WTC11 (cell line): ENCODE results near the gene ZC2HC1C. TPM values are rescaled to one million over a fixed set of nuclear protein-coding genes. Genes with fewer than 3 reads are reported as not detected.
"Not testable (repeated sequence)": the region's sequence is repeated elsewhere in the genome, so short reads cannot be mapped to it uniquely, and the experiment has no call there.

Experiments used
- ATAC-seq: fragments of 200-7000 bp; cut with Tn5 transposase; 2 replicates; pipeline ENCODE4 v1.10.0; 2021; ENCODE audit warnings: mild to moderate bottlenecking, moderate library complexity
- CTCF ChIA-PET: fragments of 300-600 bp; sonication (Branson Sonifier 250); formaldehyde crosslinking; loops from one replicate; lab custom pipeline; 2021; ENCODE audit warnings: antibody characterized with exemption; lab: Charles Lee
- POLR2A ChIA-PET: fragments of 350-600 bp; sonication (Branson Sonifier 250); formaldehyde crosslinking; loops from one replicate; lab custom pipeline; 2021; ENCODE audit warnings: antibody characterized with exemption; lab: Charles Lee
- DNase-seq: peaks from one replicate; pipeline ENCODE4 v3.0.0; 2021; ENCODE audit warnings: low spot score
- H3K27ac Mint-ChIP-seq: 2 replicates; pipeline ENCODE4 v1.8.0; 2021; ENCODE audit warnings: mixed read lengths
- H3K27me3 Mint-ChIP-seq: 2 replicates; pipeline ENCODE4 v1.8.0; 2021; ENCODE audit warnings: low read depth, mild to moderate bottlenecking, moderate library complexity, mixed read lengths
- H3K36me3 Mint-ChIP-seq: 2 replicates; pipeline ENCODE4 v1.8.0; 2021; ENCODE audit warnings: mixed read lengths
- H3K4me1 Mint-ChIP-seq: 2 replicates; pipeline ENCODE4 v1.8.0; 2022; ENCODE audit warnings: mixed read lengths
- H3K4me3 Mint-ChIP-seq: 2 replicates; pipeline ENCODE4 v1.8.0; 2021; ENCODE audit warnings: mild to moderate bottlenecking, moderate library complexity, mixed read lengths
- H3K9me3 Mint-ChIP-seq: 2 replicates; pipeline ENCODE4 v1.8.0; 2021; ENCODE audit warnings: mixed read lengths
- CBFB ChIP-seq: sonication (generic); formaldehyde crosslinking; IDR thresholded peaks from 2 replicates; pipeline ENCODE4 v1.8.1; 2022; ENCODE audit warnings: mild to moderate bottlenecking, low read depth, missing genetic modification reagents
- CTCF ChIP-seq: fragments of 200-600 bp; IDR thresholded peaks from 2 replicates; pipeline ENCODE4 v1.8.0; 2022; ENCODE audit warnings: antibody characterized with exemption
- E2F4 ChIP-seq: sonication (generic); formaldehyde crosslinking; IDR thresholded peaks from 2 replicates; pipeline ENCODE4 v1.8.1; 2022; ENCODE audit warnings: low read depth, mild to moderate bottlenecking, moderate library complexity, missing genetic modification reagents, borderline replicate concordance
- HMGA2 ChIP-seq: fragments of 250-450 bp; sonication (Bioruptor Pico); IDR thresholded peaks from 2 replicates; pipeline ENCODE4 v1.4.0; 2021; ENCODE audit warnings: mild to moderate bottlenecking, moderate library complexity
- HMGXB4 ChIP-seq: sonication (generic); formaldehyde crosslinking; IDR thresholded peaks from 2 replicates; pipeline ENCODE4 v1.8.1; 2023; ENCODE audit warnings: mild to moderate bottlenecking, moderate library complexity, missing genetic modification reagents
- IRF2 ChIP-seq: sonication (generic); formaldehyde crosslinking; IDR thresholded peaks from 2 replicates; pipeline ENCODE4 v1.8.0; 2022; ENCODE audit warnings: low read depth, missing genetic modification reagents, borderline replicate concordance
- JAZF1 ChIP-seq: fragments of 250-450 bp; sonication (Bioruptor Pico); IDR thresholded peaks from 2 replicates; pipeline ENCODE4 v1.9.0; 2021; ENCODE audit warnings: moderate library complexity, mild to moderate bottlenecking, inconsistent platforms
- NFE2L1 ChIP-seq: sonication (generic); formaldehyde crosslinking; IDR thresholded peaks from 2 replicates; pipeline ENCODE4 v1.8.1; 2023; ENCODE audit warnings: missing genetic modification reagents
- NR3C1 ChIP-seq: sonication (generic); formaldehyde crosslinking; conservative IDR thresholded peaks from 2 replicates; pipeline ENCODE4 v1.8.1; 2023; ENCODE audit warnings: low read depth, mild to moderate bottlenecking, missing genetic modification reagents
- RELA ChIP-seq: sonication (generic); formaldehyde crosslinking; IDR thresholded peaks from 2 replicates; pipeline ENCODE4 v1.8.1; 2022; ENCODE audit warnings: missing genetic modification reagents, mild to moderate bottlenecking, borderline replicate concordance
- TP53 ChIP-seq: sonication (generic); formaldehyde crosslinking; IDR thresholded peaks from 2 replicates; pipeline ENCODE4 v1.8.1; 2023; ENCODE audit warnings: mild to moderate bottlenecking, missing genetic modification reagents
- ZNF263 ChIP-seq: sonication (generic); formaldehyde crosslinking; IDR thresholded peaks from 2 replicates; pipeline ENCODE4 v1.8.1; 2022; ENCODE audit warnings: low read depth, mild to moderate bottlenecking, moderate library complexity, missing genetic modification reagents
- ZNF423 ChIP-seq: fragments of 250-450 bp; sonication (Bioruptor Pico); IDR thresholded peaks from 2 replicates; pipeline ENCODE4 v2.1.2; 2022; ENCODE audit warnings: mild to moderate bottlenecking, moderate library complexity
- ZNF512 ChIP-seq: sonication (generic); formaldehyde crosslinking; IDR thresholded peaks from 2 replicates; pipeline ENCODE4 v1.8.1; 2022; ENCODE audit warnings: missing genetic modification reagents, borderline replicate concordance
- ZNF532 ChIP-seq: fragments of 250-450 bp; sonication (Bioruptor Pico); IDR thresholded peaks from 2 replicates; pipeline ENCODE4 v1.9.0; 2021; ENCODE audit warnings: mild to moderate bottlenecking, borderline replicate concordance
- total RNA-seq: library from RNA; stranded (reverse); gene quantifications from 3 replicates; pipeline ENCODE4 v1.2.3, GENCODE V29; 2021

ZC2HC1C gene
- total RNA-seq, 1 experiment from 2014 or later, result 1.6 TPM

GRCh38 chr14:75126679-75127473 lies 57.4 kb downstream of the ZC2HC1C start, which contains the start of gene NEK9 (continued):
- TF ChIP-seq CTCF, result no peak
- TF ChIP-seq NFE2L1 (CRISPR knock-in tag), result no peak
- 0 out of 2 replicates have a peak, but pooled peaks have one; percentile 54 for TF ChIP-seq CBFB (CRISPR knock-in tag)

- ATAC-seq, result not testable (repeated sequence)
Observed at GRCh38 chr14:75127474-75127820, 58.0 kb downstream of the ZC2HC1C start.

GRCh38 chr14:75127903-75128595 lies 58.6 kb downstream of the ZC2HC1C start:
- H3K4me3 Mint-ChIP-seq, result peak overlapping the region; percentile 87
- TF ChIP-seq IRF2 (no peak), RELA (CRISPR knock-in tag) (no peak), ZNF423 (CRISPR knock-in tag) (no peak), E2F4 (no peak), ZNF532 (CRISPR knock-in tag) (no peak), HMGA2 (CRISPR knock-in tag) (no peak), NR3C1 (CRISPR knock-in tag) (no peak), JAZF1 (CRISPR knock-in tag) (no peak), ZNF512 (CRISPR knock-in tag) (no peak), HMGXB4 (CRISPR knock-in tag) (no peak), ZNF263 (CRISPR knock-in tag) (no peak), TP53 (CRISPR knock-in tag) (no peak)
- TF ChIP-seq, all 79 proteins: peak for 0
- peak overlapping the region; percentile 86 for H3K27ac Mint-ChIP-seq
- POLR2A ChIA-PET, result no interaction called here
- H3K4me1 Mint-ChIP-seq, result peaks cover 18% of the 10 kb centered on the region
- CTCF ChIA-PET, result no interaction called here
- H3K9me3 Mint-ChIP-seq, result no peaks in the 10 kb centered on the region
- no peak for DNase-seq
- no peak for ATAC-seq
- H3K27me3 Mint-ChIP-seq, result no peaks in the 10 kb centered on the region
- peaks cover 5% of the 10 kb centered on the region for H3K36me3 Mint-ChIP-seq

More at GRCh38 chr14:75127474-75127820, 58.0 kb downstream of the ZC2HC1C start:
- DNase-seq, H3K9me3 Mint-ChIP-seq, H3K36me3 Mint-ChIP-seq, H3K27me3 Mint-ChIP-seq: not testable (repeated sequence)
- Mint-ChIP-seq H3K4me1 (peaks cover 18% of the 10 kb centered on the region), H3K27ac (peak overlapping the region; percentile 84), H3K4me3 (peak overlapping the region; percentile 87)
- POLR2A ChIA-PET, result interaction anchor here (0.6 to 1.8 kb wide), 4 partner anchors 112 to 168 kb away, joined by 4 to 5 read pairs (median 4); no protein-coding TSS in a partner anchor
- CTCF ChIA-PET, result interaction anchor here (1.0 to 1.3 kb wide), 3 partner anchors 58 to 361 kb away, joined by 3 to 8 read pairs (median 4); partner anchors contain the start of gene ZC2HC1C
